Body of pancreas (tissue), 4 donors: ENCODE results near the gene IRAK3.

ENCODE experiments used
- POLR2A ChIP-seq, 3 donors: fragments of 450-650 bp; IDR thresholded peaks; one replicate each; pipeline ENCODE4 v1.6.1; 2016; ENCODE audit warnings: antibody characterized with exemption in 3 of 3, mild to moderate bottlenecking in 2 of 3
- TF ChIP-seq, protein P1 (sequence below), 7 experiments: fragments of 450-650 bp in 4 of 7; fragments of 200-600 bp in 3 of 7; sonication (generic) in 3 of 7; IDR thresholded peaks; one replicate each; pipeline ENCODE4 v1.5.1; 2016 to 2019; ENCODE audit warnings: antibody characterized with exemption in 7 of 7

- TF ChIP-seq, protein P1, sequence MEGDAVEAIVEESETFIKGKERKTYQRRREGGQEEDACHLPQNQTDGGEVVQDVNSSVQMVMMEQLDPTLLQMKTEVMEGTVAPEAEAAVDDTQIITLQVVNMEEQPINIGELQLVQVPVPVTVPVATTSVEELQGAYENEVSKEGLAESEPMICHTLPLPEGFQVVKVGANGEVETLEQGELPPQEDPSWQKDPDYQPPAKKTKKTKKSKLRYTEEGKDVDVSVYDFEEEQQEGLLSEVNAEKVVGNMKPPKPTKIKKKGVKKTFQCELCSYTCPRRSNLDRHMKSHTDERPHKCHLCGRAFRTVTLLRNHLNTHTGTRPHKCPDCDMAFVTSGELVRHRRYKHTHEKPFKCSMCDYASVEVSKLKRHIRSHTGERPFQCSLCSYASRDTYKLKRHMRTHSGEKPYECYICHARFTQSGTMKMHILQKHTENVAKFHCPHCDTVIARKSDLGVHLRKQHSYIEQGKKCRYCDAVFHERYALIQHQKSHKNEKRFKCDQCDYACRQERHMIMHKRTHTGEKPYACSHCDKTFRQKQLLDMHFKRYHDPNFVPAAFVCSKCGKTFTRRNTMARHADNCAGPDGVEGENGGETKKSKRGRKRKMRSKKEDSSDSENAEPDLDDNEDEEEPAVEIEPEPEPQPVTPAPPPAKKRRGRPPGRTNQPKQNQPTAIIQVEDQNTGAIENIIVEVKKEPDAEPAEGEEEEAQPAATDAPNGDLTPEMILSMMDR (IDR thresholded peaks at IDR 0.05) = no peak
- no peak for TF ChIP-seq POLR2A (IDR thresholded peaks at IDR 0.05)
Observed at GRCh38 chr12:66251049-66251448, 62.0 kb downstream of the IRAK3 start.
